ENCODE data around the gene MORN4. TPM values are rescaled to one million over a fixed set of nuclear protein-coding genes. Genes with fewer than 3 reads are reported as not detected.

The MORN4 gene
- total RNA-seq, 1 experiment from 2014 or later: 11.9 TPM

- no peak overlapping the region for H3T11ph ChIP-seq (ENCODE audit: low read length)
- no peak overlapping the region for H2AK5ac ChIP-seq (ENCODE audit: insufficient read length, low read length)
- H3K4me1 Mint-ChIP-seq: peaks cover 28% of the 10 kb centered on the region in 2 experiments
- no peak overlapping the region for H4K8ac ChIP-seq (replicated peaks; ENCODE audit: insufficient read length, low read depth, low read length)
- H3K79me2 ChIP-seq (ENCODE audit: insufficient read depth, low read length): peaks cover 5% of the 10 kb centered on the region; the same call in 1 of the 2 replicates
- peak overlapping the region; percentile 27 for H3K4me2 ChIP-seq (ENCODE audit: insufficient read depth, insufficient read length, low read length)
- no peak for TF ChIP-seq CTCF (conservative IDR thresholded peaks at IDR 0.05)
- DNase-seq: peak; percentile 58
- H3K14ac ChIP-seq (ENCODE audit: insufficient read depth, low read length): no peak overlapping the region
- no peak overlapping the region for H4K91ac ChIP-seq (ENCODE audit: insufficient read length, low read depth, low read length)
- H3K9me3 ChIP-seq (ENCODE audit: control insufficient read depth, low read depth, low read length): no peaks in the 10 kb centered on the region
- no peaks in the 10 kb centered on the region for H3K9me3 Mint-ChIP-seq
- H4K20me1 ChIP-seq (ENCODE audit: control insufficient read depth, insufficient read depth, insufficient read length): no peaks in the 10 kb centered on the region
- H3K27ac ChIP-seq (ENCODE audit: insufficient read length, low read depth, low read length): no peak overlapping the region
- no peak overlapping the region for H4K5ac ChIP-seq (ENCODE audit: insufficient read length, low read depth, low read length)
- H2BK15ac ChIP-seq (ENCODE audit: low read depth, low read length): no peak overlapping the region
- H3K4me3 Mint-ChIP-seq: peak overlapping the region; percentile 39 to 70
- no peak overlapping the region for H3K18ac ChIP-seq (ENCODE audit: insufficient read length, low read depth, low read length)
- H3K23me2 ChIP-seq (ENCODE audit: insufficient read length, low read depth, low read length, poor library complexity, severe bottlenecking): peaks cover 3% of the 10 kb centered on the region
- no peak overlapping the region for H2BK5ac ChIP-seq (ENCODE audit: insufficient read length, low read length)
- no peaks in the 10 kb centered on the region for H3K79me1 ChIP-seq (ENCODE audit: insufficient read depth, low read depth, low read length, poor library complexity, severe bottlenecking)
- H3K56ac ChIP-seq (ENCODE audit: insufficient read length, low read depth, low read length): no peak overlapping the region
- no peak overlapping the region for H3K9ac ChIP-seq (ENCODE audit: extremely low read depth, insufficient read length, low read length)
- no peak overlapping the region for H2BK120ac ChIP-seq (ENCODE audit: low read depth, low read length, poor library complexity, severe bottlenecking)
- peaks cover 30 to 55% (median 54%) of the 10 kb centered on the region in 3 experiments; a peak in 6 of 7 replicates for H3K36me3 Mint-ChIP-seq (ENCODE audit: insufficient read depth in 1 of 3, low read depth in 3 of 3)
- no CpG with 5 or more reads among the region's 5 CpGs for WGBS (ENCODE audit: extremely low coverage, insufficient read length, low lambda C conversion rate)
- H3K27me3 ChIP-seq (ENCODE audit: insufficient read depth, low read length): no peaks in the 10 kb centered on the region
- H2BK20ac ChIP-seq (ENCODE audit: low read depth, low read length, poor library complexity, severe bottlenecking): no peak overlapping the region
- no peaks in the 10 kb centered on the region for H3K27me3 Mint-ChIP-seq (ENCODE audit: low read depth)
- H3K23ac ChIP-seq (ENCODE audit: insufficient read length, low read depth, low read length): no peak overlapping the region
- no peak overlapping the region for H2AFZ ChIP-seq (ENCODE audit: low read length)
- H3K4me1 ChIP-seq (ENCODE audit: insufficient read depth, low read length): peaks cover 5% of the 10 kb centered on the region; the same call in 1 of the 2 replicates
- no peak overlapping the region for H3K4ac ChIP-seq (ENCODE audit: low read depth, low read length)
- peak overlapping the region; percentile 87 to 99 (median 95) for H3K27ac Mint-ChIP-seq
- H2BK12ac ChIP-seq (ENCODE audit: insufficient read length, low read depth, low read length): no peak overlapping the region
These were observed 15.5 kb upstream of the MORN4 start for GRCh38 chr10:97648562-97649404.

Measured in H9 (cell line).